Left ventricle myocardium inferior (tissue), 1 donor: ENCODE results near the gene SLAMF6. TPM values are rescaled to one million over a fixed set of nuclear protein-coding genes. Genes with fewer than 3 reads are reported as not detected.

Source experiments
- DNase-seq: peaks from one replicate; pipeline ENCODE4 v3.0.0-alpha.2; 2020
- H3K27ac ChIP-seq: fragments of 200-600 bp; replicated peaks from 2 replicates; pipeline ENCODE4 v1.8.0; 2021
- H3K27me3 ChIP-seq: fragments of 200-600 bp; 2 replicates; pipeline ENCODE4 v1.8.0; 2021; ENCODE audit warnings: low read depth
- H3K36me3 ChIP-seq: fragments of 200-600 bp; 2 replicates; pipeline ENCODE4 v1.8.0; 2021
- H3K4me1 ChIP-seq: fragments of 200-600 bp; 2 replicates; pipeline ENCODE4 v1.8.0; 2021
- H3K4me3 ChIP-seq: fragments of 200-600 bp; 2 replicates; pipeline ENCODE4 v1.8.0; 2021; ENCODE audit warnings: mild to moderate bottlenecking, moderate library complexity
- H3K9me3 ChIP-seq: fragments of 200-600 bp; replicated peaks from 2 replicates; pipeline ENCODE4 v1.8.0; 2021
- intact Hi-C: fragments of 100-400 bp; cut with micrococcal nuclease; formaldehyde crosslinking; loops from one replicate; pipeline ENCODE4 v1.11.0; 2022
- total RNA-seq: library from RNA; stranded (reverse); fragmentation: NEBNext Ultra II Directional; extraction: Animal tissue kit (Norgen Biotek cat#: 25700); gene quantifications from one replicate; pipeline ENCODE4 v1.2.1, GENCODE V29; 2021
- TF ChIP-seq, protein P1 (sequence below): fragments of 200-600 bp; IDR thresholded peaks from 2 replicates; pipeline ENCODE4 v1.8.0; 2021; ENCODE audit warnings: antibody characterized with exemption, mild to moderate bottlenecking, borderline replicate concordance
- donor health status: DM: no; HTN: yes; CAD: no; lungs with severe emphysema.

The SLAMF6 gene
- total RNA-seq, 1 donor from 2014 or later: 0.22 TPM

DNA sequence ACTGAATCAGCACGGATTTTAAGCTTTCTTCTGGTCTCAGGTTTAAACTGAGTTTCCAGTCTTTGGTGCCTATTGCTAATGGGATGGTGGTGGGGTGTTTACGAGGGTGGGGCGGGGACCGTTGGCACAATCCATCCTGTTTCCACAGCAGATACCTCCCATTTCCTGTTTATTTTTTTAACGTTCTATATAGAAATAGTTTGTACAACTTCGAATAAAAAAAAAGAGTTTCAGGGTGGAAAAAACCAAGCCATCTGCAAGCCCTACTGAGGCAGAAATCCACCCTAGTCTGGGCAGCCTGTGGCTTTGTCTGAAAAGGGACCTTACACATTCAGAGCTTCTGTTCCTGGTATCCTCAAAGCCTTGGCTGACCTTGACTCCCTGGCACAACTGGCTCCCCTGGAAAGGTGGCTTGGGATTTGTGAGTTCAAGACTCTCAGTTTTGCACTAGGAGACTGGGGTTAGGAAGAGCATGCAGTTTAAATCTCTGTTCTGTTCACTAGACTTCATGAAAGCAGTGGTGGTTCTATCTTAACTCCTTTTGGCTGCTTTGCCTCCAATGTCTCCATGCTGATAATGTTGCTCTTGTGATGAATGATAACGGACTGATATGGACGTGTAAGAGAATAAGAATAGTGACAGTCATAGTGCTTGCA lies 76.0 kb downstream of the SLAMF6 start:
- no peak for DNase-seq
- intact Hi-C loops: no loop called here
- Histone ChIP-seq H3K4me3 (no peak overlapping the region), H3K36me3 (no peaks in the 10 kb centered on the region), H3K4me1 (peaks cover 5% of the 10 kb centered on the region), H3K27ac (no peak overlapping the region), H3K27me3 (peaks cover 6% of the 10 kb centered on the region), H3K9me3 (no peaks in the 10 kb centered on the region)
- TF ChIP-seq, protein P1, sequence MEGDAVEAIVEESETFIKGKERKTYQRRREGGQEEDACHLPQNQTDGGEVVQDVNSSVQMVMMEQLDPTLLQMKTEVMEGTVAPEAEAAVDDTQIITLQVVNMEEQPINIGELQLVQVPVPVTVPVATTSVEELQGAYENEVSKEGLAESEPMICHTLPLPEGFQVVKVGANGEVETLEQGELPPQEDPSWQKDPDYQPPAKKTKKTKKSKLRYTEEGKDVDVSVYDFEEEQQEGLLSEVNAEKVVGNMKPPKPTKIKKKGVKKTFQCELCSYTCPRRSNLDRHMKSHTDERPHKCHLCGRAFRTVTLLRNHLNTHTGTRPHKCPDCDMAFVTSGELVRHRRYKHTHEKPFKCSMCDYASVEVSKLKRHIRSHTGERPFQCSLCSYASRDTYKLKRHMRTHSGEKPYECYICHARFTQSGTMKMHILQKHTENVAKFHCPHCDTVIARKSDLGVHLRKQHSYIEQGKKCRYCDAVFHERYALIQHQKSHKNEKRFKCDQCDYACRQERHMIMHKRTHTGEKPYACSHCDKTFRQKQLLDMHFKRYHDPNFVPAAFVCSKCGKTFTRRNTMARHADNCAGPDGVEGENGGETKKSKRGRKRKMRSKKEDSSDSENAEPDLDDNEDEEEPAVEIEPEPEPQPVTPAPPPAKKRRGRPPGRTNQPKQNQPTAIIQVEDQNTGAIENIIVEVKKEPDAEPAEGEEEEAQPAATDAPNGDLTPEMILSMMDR: no peak

DNA sequence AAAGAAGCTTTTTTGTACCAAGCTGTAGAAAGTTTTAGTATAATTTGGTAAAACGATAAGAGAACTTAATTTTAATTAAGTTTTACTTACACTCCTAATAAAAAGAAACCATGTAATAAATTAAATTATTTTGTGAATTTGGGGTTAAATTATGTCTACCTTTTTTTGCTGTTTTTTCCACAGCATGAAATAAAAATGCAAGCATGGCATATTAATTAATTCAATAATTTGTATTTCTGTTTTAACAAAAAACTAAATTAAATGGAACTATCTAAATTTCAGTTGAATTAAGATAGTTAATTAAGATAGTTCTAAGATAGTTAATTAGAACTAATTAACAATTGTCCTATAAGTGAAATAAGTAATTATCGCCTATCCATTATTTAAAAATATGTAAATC lies 83.3 kb downstream of the SLAMF6 start:
- TF ChIP-seq, protein P1: no peak
- Histone ChIP-seq H3K9me3 (no peaks in the 10 kb centered on the region), H3K4me1 (no peaks in the 10 kb centered on the region), H3K27ac (no peak overlapping the region), H3K4me3 (no peak overlapping the region), H3K27me3 (no peaks in the 10 kb centered on the region), H3K36me3 (no peaks in the 10 kb centered on the region)
- no peak for DNase-seq
- intact Hi-C loops: no loop called here

DNA sequence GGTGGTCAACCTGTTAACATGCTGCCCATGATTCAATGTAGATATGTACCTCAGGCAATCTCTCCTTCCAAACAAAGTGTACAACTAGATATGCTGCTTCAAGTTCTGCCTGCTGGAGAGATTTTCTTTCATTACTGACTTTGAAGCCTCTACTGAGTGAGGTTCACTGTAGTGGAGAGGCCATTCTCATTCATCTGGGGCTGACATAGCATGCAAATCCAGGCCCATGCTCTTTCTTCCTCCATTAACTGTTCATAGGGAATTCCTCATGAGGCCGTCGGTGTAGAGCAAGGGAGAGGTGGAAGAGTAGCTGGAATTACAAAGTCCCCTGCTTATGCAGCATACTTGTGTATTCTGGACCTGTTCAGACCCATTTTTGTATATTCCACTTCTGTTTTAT lies 84.1 kb downstream of the SLAMF6 start:
- TF ChIP-seq, protein P1: no peak

DNA sequence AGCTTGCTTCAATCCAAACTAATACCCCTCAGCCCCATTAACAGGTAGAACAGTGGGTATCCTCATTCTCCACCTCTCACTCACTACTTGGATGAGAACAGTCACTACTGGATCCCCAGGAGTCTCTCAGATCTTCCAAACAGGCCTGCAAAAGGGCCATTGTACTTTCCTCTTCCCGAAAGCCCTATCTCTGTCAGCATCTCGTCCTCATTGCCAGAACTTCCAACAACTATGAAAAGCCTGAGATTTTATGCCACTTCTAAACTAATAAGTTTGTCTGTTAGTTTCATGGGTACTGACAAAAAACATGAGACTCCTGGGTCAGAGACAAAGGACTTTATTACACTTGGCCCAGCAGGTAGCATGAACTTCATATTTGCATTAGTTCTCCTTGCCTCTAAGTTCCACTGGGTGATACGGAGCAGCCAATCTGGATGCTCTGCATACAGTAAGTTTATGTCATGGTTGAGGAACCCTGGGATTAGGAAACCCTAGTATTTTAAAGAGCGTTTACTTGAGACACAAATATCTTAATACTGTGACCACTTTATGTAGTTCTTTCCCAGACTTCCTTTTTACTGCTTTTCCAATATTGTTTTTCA lies 84.6 kb downstream of the SLAMF6 start:
- H3K9me3 ChIP-seq: no peaks in the 10 kb centered on the region
- TF ChIP-seq, protein P1: no peak
- DNase-seq: no peak
- H3K27ac ChIP-seq: peak overlapping the region; percentile 33
- peak overlapping the region; percentile 39 for H3K4me3 ChIP-seq
- no peaks in the 10 kb centered on the region for H3K4me1 ChIP-seq
- intact Hi-C loops: no loop called here
- H3K36me3 ChIP-seq: no peaks in the 10 kb centered on the region
- H3K27me3 ChIP-seq: no peaks in the 10 kb centered on the region

More for the DNA sequence above, 84.1 kb downstream of the SLAMF6 start:
- no peaks in the 10 kb centered on the region for H3K36me3 ChIP-seq
- intact Hi-C loops: no loop called here
- H3K4me3 ChIP-seq: no peak overlapping the region
- no peak overlapping the region for H3K27ac ChIP-seq
- H3K9me3 ChIP-seq: no peaks in the 10 kb centered on the region
- DNase-seq: no peak
- H3K4me1 ChIP-seq: no peaks in the 10 kb centered on the region
- no peaks in the 10 kb centered on the region for H3K27me3 ChIP-seq

DNA sequence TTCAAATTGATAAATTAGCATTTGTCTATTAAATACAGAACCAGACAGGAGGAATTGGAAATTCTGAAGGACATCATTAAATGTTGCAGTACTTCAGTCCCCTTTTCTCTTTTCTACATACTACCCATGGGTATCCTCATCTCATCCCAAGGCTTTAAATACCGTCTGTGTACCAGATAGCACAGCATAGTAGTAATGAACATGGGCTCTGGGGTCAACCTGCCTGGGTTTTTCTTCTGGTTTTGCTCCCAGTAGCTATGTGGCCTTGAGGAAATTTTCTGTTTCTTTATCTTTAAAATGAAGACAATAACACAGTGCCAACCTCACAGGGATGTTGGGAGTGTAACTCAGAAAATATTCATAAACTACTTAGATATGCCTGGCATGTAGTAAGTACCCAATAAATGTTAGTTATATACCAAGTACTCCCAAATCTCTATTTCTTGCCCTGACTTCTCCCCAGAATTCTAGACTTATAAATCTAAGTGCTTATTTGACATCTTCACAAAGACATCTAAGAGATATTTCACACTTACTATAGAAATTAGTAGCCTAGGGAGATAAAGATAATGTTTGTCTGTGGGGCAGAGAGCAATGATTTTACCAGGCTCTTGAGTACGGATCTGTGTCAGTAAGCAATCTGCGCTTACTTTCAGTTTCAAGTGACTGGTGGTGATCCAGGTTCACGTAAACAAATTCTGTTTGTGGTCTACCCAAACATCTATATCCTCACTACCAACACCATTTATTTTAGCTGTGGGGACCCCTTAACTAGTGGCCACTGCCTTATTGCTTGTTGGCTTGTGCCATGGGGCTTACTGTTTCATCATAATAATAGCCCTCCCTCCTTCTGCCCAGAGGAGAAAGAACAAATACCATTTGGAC lies 85.4 kb downstream of the SLAMF6 start:
- TF ChIP-seq, protein P1: no peak
- no peaks in the 10 kb centered on the region for H3K36me3 ChIP-seq
- no peaks in the 10 kb centered on the region for H3K9me3 ChIP-seq
- intact Hi-C loops: no loop called here
- H3K4me1 ChIP-seq: no peaks in the 10 kb centered on the region
- peak overlapping the region; percentile 33 for H3K27ac ChIP-seq
- H3K4me3 ChIP-seq: peak overlapping the region; percentile 39
- H3K27me3 ChIP-seq: no peaks in the 10 kb centered on the region
- DNase-seq: no peak
